NCI-H526 treated with DMSO at 0.1 percent for 48 hours (cell line): ENCODE data around the gene SAMD10.
A peak's percentile ranks its signal among the peaks of the same experiment; 100 is the strongest.
"Not testable (repeated sequence)": the region's sequence is repeated elsewhere in the genome, so short reads cannot be mapped to it uniquely, and the experiment has no call there.

Experiments used
- DNase-seq: peaks from one replicate; lab custom pipeline; 2025; lab: John Stamatoyannopoulos, UW

SAMD10 gene

GRCh38 chr20:64001607-64002011 is 22.2 kb upstream of the SAMD10 start:
- DNase-seq: no peak

- DNase-seq: no peak
Measured at GRCh38 chr20:64000906-64001305, 21.5 kb upstream of the SAMD10 start.

DNA sequence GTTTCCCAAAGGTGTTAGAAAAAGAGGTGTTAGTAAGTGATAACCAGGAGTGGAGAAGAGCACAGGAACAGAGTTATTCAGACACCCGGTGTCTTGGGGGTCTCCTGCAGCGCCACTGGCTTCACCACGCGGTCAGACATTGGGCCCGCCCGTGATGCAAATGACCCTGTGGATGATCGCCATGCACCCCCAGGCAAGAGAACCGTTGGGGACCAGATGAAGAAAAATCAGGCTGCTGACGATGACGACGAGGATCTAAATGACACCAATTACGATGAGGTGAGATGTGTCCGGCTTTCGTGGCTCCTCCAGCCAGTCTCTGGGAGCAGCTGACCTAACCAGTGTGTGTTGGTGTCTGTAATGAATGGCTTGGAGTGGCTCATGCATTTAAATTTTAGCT is 3.5 kb upstream of the SAMD10 start:
- DNase-seq: no peak

GRCh38 chr20:63980806-63981728 is 1.6 kb upstream of the SAMD10 start, which contains the start of gene PRPF6:
PRPF6 (plus strand) TSS chr20:63981132; CDS start chr20:63981246, 114 bp downstream.
- DNase-seq: peak; percentile 97

GRCh38 chr20:63980317-63980805 is 919 bp upstream of the SAMD10 start:
- no peak for DNase-seq

- no peak for DNase-seq
Measured at GRCh38 chr20:63979229-63979556, 249 bp downstream of the SAMD10 start.

DNA sequence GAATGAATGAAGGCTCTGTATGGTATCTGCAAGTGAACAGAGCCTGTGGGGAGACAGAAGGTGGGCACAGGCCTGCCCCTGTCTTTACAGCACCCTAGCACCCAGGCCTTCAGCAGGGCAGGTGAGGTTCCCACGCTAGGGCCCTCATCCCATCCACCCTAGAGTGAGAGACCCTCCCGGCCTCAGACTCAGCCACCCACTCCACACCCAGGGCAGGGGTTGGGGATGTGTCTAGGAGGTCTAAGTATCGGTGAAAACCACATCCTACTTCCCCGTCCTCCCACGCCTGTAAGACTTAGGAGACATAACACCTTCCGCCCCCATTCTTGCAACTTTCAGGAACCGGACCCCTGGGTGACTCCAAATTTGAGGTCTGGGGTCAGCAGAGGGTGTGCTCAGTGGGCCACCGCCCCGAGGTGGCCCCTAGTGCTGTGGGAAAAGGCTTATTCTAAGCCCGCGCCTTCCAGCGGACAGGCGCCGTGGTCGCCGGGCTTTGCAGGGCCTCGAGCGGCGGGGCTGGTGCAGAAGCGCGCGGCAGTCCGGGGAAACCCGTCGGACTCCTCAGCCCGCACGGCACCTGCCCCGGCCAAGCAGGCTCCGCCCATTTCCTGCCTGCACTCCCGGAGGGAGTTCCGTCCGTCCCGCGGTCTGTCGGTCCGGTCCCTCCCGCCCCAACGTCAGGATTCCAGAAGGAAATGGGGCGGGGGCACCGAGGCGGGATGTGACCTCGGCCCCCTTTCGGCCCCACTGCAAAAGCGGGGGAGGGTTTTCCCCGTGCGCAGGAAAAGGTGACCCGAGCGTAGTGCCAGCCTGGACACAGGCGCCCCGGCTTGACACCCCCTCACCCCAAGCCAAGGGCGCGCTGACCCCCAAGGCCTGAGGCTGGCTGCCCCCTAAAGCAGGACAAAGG is 868 bp downstream of the SAMD10 start:
- peak; percentile 66 for DNase-seq

DNA sequence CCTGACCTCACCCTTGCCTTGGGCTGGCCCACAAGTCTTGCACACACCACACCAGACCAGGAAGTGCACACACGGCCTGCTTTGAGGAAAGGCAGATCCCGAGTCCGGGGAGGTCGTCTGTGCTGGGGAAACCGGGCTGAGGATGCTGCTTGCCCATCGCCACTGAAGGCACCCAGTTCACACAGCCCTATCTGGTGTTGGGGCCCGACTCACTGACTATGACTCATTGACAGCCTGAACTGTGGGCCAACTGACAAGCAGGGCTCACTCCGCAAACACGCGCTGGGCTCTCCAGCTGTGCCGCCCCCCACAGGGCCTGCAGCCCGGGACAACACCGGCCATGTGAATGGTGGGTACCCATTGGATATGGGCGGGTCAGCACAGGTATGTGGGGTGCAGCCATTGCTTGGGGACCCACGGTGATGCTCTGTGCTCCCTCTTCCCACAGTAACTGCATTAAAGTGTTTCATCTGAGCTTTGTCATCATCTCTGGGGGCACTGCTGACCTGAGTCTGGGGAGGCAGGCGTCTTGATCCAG is 1.6 kb downstream of the SAMD10 start:
- DNase-seq: no peak

DNA sequence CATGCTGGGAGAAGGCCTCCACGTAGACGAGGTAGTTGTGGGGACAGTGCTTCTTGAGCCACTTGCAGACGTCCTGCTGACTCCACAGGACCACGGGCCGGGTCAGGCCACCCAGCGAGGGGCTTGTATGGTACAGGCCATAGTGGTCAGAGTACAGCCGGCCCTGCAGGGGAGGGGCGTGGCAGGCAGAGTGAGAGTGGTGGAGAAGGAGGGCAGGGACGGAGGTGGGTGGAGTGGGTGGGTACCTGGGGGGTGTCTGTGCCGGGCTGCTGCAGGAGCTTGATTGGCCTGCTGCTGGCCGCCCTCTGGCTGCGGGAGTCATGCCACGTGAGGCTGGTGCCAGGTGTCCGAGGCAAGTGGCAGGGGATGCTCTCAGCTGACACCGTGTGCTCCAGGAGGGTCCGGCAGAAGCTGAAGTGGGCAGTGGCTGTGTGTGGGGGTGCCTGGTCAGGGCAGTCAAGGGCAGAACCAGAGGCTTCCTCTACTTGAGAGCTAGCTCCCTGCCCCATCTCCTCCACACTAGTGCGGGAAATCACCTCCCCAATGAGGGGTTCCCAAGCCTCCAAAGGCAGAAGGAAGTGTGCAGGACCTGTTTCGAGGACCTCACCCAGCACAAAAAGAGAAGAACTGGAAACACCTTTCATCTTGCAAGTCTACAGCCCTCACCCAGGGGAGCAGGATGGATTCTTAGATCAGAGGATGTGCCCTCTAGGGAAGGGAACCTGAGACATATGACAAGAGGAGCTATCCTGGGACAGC is 2.3 kb downstream of the SAMD10 start:
- DNase-seq: no peak

GRCh38 chr20:63976511-63976910 is 2.9 kb downstream of the SAMD10 start:
- not testable (repeated sequence) for DNase-seq

DNA sequence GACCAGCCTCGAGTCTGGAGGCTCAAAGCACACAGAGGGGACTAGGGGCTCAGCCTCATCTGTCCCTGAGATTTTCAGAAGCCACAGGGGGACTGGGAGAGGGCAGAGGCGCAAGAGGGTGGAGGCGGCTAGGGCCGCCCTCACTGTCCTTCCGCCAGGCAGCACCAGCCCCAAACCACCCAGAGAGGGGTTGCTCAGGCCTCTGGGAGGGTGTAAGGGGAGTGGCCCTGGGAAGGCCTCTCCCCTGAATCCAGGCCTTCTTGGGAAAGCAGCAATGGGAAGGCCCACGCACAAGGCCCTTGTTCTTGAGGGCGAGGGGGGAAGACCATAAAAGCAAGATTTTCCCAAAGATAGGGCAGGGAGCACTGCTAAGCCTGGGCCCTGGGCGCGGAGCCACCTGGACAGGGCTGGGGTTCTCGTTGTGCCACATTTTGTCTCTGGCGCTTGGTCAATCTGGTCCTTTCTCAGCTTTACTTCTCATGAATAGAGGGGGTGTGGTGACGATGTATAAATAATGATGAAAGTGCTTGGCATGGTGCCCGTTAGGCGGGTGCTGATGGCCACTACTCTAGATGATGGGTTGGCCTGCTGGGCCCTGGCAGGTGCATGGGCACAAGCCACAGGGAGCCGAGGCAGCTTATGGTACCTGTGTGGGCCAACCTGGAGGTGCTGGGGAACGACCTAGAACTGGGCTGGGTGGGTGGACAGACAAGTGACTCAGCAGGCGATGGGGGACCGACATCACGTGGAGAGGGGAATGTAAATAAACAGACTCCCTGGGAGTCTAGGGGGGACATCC is 4.8 kb downstream of the SAMD10 start:
- no peak for DNase-seq

GRCh38 chr20:63973636-63974401 is 5.6 kb downstream of the SAMD10 start:
- peak; percentile 52 for DNase-seq

DNA sequence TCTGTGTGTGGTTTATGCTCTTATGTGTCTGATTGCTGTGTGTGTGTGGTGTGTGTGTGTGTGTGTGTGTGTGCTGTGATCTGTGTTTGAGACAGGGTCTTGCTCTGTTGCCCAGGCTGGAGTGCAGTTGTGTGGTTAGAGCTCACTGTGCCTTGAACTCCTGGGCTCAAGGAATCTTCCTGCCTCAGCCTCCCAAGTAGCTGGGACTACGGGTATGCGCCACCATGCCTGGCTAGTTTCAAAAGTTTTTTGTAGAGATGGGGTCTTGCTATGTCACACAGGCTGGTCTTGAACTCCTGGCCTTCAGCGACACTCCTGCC is 6.3 kb downstream of the SAMD10 start:
- no peak for DNase-seq

DNA sequence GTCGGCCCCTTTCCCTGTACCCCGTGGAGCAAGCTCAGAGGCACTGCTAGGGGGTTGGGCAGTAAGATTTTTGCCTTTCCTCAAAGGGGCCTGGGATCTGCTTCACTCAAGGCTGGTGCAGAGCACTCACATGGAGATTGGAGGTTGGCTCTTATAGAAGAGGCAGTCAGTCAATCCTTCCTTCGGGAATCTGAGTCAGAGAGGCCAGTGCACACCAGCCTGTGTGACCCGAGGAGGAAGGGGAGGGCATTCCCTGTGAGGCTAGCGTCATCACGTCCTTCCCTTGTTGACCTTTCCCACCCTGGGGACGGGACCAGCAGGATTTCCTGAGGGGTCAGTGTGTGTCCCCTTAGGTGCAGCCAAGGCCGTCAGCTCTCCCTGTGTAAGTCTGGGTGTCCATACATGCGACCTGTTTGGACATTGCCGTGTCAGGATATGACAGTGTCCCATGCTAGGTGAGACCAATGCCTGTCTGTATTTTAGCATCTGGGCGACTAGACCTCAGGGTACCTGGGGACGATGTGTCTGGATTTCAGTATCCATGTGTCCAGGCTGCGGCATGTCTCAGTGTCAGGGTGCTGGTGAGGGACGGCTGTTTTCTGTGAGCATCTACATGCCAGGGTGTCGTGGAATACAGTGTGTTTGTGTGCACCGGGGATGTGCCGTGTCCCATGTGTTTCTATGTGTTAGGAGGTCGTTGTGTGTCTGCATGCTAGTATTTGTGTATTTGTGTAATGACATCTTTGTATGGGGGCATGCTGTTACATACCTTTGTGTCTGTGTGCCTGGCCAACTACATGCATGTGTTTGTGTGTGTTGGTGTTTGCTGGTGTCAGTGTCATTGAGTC is 6.9 kb downstream of the SAMD10 start:
- no peak for DNase-seq

DNA sequence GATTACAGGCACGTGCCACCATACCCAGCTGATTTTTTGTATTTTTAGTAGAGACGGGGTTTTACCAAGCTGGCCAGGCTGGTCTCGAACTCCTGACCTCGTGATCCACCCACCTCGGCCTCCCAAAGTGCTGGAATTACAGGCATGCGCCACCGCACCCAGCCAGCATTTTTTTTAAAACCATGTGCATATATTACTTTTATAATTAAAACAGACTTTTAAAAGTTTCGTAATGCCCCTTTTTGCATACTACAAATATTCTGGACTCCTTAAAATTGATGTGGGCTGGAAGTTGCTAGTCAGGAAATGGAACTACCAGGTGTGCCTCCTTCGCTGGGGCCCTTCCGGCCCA is 7.5 kb downstream of the SAMD10 start:
- not testable (repeated sequence) for DNase-seq

DNA sequence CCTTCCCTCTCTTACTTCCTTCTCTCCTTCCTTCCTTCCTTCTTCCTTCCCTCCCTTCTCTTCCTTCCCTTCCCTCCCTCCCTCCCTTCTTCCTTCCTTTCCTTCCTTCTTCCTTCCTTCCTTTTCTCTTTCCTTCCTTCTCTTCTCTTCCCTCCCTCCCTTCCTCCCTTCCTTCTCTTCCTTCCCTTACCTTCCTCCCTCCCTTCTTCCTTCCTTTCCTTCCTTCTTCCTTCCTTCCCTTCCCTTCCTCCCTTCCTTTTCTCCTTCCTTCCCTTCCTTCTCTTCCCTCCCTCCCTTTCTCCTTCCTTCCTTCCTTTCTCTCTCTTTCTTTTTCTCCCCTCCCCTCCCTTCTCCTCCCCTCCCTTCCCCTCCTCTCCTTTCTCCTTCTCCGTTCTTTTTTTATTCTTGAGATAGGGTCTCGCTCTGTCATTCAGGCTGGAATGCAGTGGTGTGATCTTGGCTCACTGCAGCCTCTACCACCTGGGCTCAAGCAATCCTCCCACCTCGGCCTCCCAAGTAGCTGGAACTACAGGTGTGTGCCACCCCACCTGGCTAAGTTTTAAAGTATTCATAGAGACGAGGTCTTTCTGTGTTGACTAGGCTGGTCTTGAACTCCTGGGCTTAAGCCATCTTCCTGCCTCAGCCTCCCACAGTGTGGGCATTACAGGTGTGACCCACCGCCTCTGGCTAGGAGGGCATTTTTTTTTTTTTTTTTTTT is 8.6 kb downstream of the SAMD10 start:
- no peak for DNase-seq

DNA sequence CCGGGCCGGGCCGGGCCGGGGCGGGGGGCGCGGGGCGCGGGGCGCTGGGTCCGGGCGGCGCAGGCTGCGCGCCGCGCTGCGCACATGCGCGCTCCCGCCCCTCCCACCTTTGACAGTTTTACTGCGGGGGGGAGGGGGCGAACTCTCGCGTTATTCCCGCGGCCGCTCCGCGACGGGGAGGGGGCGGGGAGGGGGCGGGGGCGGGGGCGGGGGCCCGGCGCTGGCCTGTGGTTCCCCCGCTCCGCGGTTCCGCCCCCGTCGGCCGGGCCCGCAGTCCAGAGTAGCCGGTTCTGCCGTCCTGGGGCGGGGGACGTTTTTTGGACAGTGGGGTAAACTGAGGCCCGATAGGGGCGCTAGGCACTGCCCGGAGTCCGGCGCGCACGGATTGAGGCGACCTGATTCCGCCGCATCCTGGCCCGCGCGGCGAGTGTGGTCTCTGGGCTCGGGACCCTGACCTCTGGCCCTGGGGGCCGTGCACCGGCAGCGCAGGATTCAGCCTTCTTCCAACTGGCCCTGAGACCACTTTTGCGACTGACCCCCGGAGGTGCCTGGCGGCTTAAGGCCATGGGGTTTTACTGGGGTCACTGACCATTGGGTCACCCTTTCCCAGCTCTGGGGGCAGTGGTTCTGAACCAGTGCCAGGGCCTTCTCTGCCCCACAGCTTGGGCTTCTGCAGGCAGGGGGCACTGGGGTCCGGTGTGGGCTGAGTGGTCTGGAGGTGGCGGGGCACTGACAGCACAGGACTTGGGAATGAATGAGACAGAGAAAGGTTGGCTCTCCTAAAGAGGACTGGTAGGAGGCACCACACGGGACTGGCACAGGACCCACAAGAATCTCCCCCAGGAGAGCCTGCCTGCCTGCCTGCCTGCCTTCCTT is 9.4 kb downstream of the SAMD10 start, which contains the start of gene ZNF512B:
TSS of gene ZNF512B (minus strand) at position 93 of the 876 bp plus-strand sequence. CDS start 1,980 bp downstream, outside the sequence.
- peak; percentile 23 for DNase-seq
